GM21576 (cell line): ENCODE data around the gene FNDC3B.

Experiments
- ATAC-seq: cut with Tn5 transposase; IDR thresholded peaks from one replicate; pipeline ENCODE4 v1.9.1; 2021; ENCODE audit warnings: mild to moderate bottlenecking, moderate library complexity; ENCODE audit not compliant: unreplicated experiment

The FNDC3B gene

DNA sequence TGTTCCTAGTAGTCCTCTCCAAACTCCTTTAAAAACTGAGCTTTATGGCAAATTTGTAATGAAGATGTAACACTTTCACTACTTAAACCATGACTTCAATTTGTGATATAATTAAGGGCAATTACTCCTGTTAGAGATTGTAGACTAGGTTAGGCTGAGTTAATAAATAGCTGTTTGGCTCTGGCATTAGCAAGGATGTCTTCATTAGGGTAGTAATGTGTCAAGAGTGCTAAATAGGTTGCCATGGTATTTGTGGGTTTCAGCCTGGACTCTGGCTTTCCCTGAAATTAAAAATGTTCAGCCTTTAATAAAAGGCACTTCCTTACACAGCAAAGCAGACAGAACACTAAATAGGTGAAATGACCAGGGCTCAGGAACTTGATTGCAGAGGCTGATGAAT lies 337.0 kb downstream of the FNDC3B start:
- ATAC-seq: no peak

DNA sequence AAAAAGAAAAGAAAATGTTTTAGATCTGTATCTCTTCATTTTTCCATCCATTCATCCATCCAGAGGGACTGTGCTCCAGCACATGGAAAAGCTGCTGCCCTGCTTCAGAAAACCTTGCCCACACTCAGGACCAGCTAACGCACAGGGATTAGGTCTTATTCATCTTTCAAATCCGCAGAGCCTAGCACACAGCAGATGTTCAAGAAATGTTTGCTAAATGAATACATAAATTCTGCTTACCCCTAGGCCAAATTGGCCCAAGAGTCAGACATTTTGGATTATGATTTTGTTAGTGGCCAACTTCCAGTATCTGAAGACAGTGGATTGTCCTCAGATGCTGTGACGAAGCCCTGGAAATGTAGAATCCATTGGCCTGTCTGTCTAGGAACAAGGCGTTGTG lies 337.5 kb downstream of the FNDC3B start:
- no peak for ATAC-seq

DNA sequence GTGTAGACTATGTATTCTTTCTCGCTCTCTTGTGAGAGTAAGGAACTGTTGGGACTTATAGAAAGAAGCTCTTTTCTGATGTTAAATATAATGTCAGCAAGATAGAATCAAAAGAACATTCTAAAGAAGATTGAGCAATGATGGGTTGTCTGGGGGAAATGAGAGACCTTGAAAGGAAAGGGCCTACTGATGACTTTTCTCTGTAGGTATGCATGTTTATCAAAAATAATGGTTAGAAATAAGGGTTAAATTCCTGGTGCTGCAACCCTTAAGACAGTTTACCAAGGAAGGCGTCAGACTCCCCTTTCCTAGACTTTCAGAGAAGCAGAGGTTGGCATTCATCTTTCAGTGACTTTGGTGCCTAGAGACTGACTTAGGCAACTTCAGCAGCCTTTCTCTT lies 339.1 kb downstream of the FNDC3B start:
- ATAC-seq: no peak

DNA sequence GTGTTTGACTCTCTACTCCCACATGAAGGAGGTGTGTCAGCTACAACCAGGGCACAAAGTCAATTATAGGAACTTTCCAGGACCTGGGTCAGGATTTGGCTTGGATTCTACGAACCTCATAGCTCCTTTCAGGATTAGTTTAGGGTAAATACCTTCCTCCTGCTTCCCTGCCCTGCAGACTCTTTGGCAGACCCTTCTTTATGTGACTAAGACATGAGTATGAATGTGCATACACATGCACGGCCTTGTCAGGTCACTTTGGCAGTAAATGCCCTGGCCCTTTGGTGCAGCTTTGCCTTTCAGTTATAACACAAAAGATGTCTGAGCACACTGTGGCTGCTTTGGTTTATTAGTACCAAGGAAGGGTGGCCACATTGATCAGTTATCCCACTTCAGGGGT lies 340.0 kb downstream of the FNDC3B start:
- no peak for ATAC-seq

DNA sequence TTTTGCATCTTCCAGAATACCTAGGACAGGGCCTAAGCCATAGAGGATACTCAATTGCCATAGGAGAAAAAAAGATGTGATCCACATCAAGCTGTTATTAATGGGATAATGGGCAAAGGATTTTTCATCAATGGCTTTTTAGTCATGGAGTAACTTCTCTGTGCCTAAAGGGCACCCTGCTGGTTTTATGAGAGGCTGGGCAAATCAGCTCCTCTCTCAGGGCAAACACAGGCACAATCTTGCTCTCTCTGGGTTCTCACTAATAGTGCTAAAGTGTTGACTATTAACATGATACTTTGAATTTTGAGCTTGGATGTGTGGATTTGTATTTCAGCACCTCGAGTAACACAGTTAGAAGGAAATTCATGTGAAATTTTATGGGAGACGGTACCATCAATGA lies 341.3 kb downstream of the FNDC3B start:
- ATAC-seq: no peak

DNA sequence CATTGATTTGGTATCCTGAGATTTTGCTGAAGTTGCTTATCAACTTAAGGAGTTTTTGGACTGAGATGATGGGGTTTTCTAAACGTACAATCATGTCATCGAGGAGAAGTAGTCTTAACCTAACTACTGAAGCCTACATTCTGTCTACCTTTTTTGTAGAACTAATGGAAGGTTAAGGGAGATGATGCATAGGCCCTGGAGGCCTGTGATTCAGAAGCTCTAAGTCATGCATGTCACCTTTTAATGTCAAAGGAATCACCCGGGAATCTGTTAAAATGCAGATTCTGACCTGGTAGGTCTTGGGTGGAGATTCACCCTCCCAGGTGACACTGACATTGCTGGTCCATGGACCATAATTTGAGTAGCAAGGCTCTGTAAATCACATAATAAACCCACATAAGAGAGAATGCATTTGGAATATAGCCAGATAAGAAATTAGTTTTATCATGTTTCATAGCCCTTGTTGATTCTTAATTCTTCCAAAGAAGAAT lies 344.0 kb downstream of the FNDC3B start:
- ATAC-seq: no peak

DNA sequence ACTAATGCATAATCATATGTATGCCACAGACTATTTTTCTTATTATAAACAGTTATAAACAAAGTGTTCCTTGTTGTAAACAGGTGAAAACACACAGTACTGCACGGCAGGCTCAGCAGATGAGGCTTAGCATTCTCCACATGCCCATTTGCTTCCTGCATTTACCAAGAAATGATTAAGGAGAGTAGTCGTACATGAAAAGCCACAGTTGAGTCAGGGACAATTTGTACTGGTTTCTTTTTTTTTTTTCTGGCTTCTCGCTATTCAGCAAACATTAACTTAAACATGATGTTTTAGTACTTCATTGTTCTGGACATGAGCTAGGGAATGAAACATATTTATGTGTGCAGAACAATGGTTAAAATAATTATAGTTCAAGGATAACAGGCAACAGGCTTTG lies 345.5 kb downstream of the FNDC3B start:
- ATAC-seq: no peak

DNA sequence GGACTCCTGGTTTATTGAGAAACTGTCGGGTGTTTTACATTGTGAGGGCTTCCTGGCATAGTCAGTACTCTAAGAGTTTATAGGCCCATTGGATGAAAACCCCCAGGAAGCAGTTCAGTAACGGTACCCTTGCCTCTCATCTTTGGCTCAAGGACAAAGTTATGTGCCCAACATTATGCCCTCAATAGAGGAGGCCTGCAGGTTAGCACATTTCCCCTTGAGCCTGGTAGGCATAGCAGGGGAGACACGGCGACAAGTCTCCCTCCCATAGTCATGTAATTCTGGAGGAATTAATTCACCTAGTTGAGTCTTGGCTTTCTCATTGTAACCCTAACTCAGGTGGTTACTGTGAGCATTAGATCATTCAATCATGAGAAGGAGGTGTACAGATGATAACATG lies 348.4 kb downstream of the FNDC3B start:
- no peak for ATAC-seq

DNA sequence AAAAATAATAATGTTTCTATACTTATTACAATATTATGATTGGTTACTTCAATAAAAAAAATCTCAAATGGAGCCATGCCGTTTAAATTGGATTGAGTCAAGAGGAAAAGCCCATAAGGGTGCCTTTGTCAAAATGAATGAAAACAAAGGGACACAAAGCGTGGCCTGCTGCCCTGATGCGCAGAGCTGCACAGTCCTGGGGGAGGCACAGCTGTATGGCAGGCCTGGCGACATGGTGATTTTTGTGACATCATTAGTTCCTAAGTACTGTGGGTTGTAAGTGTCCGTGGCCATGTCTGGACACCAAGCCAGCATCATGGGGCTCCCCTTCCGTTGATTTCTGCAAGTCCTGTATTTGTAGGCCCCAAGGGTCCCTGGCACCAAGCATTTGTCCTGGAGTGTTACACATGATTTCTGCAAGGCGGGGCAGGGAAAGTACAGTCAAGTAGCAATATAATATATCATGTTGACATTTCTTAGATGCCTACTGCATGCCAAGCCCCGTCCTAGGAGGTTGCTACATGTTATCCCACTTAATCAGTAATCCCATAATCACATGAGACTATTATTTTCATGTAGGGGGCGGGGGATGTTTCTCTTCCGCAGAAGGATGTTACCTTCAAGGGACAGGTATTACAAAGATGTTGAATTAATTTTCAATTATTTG lies 349.2 kb downstream of the FNDC3B start:
- ATAC-seq: no peak

DNA sequence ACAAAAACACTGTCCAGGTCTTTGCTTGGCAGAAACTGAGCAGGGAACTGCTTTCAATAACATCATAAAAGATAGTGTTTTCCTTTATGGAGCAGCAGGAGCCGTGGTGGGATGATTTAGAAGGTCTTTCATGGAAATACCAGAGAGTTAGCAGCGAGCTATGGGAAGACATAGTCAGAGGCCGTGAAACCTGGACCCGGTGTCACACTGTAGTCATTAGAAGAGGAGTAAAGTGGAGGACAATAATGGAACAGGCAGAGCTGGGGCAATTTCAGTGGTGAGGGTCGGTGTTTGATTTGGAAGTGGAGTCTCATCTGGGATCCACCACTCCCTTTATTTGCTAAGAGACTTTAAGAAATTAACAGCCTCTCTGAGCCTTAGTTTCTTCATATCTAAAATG lies 351.4 kb downstream of the FNDC3B start:
- ATAC-seq: no peak

DNA sequence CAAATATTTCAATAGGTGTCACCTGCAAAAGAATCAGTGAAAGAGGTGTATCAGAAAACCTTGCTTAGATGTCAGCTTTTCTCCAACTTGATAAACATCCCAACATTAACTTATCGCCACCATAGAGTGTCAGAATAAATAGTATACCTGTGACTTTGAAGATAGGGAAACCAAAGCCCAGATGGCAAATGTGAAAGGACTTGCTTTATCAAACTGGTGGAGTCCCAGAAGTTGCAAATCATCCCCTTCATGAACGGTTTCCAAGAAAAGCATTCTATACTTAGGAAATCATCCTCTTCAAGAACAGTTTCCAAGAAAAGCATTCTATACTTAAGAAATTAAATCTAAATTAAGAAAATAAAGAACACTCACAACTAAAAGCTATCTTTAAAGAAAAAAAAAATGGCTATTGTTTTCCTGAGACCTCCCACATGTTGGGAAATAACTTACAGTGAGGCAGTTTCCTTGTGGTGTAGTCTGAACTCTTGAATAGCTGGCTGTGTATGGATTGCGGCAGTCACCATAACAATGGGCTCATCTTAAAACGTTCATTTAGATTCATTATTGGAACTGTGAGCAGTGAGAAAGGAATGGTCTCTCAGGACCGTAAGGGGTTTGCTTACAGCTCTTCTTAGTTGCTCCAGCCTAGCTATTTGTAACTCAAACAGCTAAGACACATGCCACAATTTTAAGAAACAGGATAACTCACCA lies 352.4 kb downstream of the FNDC3B start:
- no peak for ATAC-seq

DNA sequence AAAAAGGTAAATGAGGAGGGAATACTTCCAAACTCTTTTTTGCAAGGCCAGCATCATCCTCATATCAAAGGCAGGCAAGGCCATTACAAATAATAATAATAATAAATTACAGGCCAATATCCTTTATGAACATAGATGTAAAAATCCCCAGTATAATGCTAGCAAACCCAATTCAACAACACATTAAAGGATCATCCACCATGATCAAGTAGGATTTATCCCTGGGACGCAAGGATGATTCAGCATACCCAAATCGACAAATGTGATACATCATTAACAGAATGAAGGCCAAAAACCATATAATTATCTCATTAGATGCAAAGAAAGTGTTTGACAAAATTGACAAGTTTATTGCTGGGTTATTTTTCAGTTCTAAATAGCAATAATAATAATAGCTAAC lies 355.3 kb downstream of the FNDC3B start:
- ATAC-seq: no peak

DNA sequence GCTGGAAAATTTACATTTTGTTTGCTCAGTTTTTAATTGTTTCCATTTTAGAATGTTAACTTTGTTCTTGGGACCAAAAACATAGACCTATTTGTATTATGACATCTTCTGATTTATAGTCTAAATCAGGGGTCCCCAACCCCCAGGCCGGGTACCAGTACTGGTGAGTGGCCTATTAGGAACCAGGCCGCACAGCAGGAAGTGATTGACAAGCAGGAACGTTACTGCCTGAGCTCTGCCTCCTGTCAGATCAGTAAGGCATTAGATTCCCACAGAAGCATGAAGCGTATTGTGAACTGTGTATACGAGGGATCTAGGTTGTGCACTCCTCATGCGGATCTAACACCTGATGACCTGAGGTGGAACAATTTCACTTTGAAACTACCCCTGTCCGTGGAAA lies 357.0 kb downstream of the FNDC3B start:
- no peak for ATAC-seq

DNA sequence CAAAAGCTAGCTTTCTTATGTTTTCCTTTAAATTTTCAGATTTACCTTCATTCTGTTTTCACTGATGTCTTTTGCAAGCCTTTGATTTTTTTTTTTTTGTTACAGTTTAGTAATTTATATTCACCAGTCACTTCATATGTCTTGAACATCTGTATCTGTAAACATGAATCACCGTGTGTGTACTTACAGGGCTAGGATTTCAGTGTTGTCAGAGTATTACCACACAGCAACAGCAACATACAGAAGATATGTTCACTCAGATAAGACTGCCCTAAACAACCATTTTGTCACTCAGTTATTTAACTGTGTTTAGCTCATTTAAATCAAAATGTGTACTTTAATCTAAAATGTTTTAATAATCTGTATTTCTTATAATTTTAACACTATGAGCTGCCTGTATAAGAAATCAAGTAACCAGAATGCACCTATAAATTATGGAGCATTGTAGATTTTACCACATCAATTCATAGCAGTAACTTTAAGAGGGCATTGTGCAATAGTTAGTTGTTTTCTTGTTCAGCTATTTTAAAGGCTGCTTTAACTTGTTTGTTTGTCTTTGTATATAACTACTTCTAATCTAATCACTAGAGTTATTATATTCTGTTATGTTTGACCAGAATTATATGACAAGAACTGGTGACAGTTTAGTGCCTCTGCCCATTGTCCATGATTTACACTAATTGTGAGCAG lies 358.5 kb downstream of the FNDC3B start:
- ATAC-seq: no peak

DNA sequence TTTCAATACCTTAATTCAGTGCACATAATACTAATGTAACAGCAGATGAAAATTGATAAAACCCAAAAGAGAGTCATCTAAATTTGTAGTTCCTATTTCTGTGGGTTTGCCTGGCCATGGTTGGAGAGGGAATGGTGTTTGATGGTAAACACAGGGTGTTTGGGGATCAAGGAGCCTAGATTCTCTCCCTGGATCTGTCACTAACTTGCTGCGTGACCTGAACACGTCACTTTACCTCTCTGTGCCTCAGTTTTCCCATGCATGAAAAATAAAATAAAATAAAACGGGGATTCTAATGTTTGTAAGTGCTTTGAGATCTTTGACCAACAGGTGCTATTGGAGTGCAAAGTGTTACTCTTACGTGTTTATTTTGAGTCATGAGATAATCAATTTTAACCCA lies 359.1 kb downstream of the FNDC3B start:
- no peak for ATAC-seq

DNA sequence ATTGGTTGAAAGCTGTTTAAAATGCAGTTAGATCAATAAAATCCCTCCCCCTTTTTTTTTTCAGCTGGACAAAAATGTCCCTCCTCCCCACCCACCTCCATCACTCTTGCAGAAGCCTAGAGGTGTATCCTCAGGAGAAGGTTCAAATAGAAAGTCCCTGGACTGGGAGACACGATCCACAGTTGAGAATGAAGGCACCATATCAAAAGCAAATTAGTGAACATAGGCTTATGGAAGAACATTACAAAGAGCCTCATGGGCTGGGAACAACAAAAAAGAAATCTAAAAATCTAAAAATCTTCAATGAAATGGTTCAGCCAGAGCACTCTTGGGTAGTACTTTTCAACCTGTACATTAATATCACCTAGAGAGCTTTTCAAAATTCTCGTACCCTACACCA lies 362.7 kb downstream of the FNDC3B start:
- no peak for ATAC-seq

DNA sequence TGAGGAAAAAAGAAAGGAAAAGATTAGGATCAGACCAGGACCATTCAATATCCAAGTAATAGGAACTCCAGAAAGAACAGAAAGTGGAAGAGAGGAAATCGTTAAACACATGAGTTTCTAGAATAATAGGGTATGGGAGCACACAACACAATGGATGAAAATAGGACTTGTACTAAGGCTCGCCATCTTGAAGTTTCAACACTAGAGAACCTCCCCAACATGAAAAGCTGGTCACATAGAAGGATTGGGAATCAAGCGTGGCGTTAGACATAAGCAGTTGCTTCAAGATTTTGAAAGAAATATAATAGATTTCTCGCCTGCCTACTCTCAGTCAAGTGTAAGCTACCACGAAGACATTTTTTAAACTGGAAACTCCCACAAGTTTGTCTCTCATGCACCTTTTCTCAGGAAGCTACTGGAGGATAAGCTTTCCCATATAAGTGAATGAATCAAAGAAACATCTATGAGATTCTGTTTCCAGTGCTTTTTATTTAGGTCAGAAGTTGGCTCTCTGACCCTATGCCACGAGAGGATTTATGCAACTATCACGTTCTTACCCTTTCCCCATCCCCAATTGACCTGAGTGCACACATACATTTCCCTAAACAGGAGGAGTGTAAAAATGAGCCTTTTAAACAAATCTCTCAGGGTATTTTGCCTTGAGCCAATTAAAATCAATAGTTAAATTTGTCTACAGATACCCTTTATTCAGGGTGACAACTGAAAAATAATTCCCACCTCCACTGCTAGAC lies 363.7 kb downstream of the FNDC3B start:
- no peak for ATAC-seq

DNA sequence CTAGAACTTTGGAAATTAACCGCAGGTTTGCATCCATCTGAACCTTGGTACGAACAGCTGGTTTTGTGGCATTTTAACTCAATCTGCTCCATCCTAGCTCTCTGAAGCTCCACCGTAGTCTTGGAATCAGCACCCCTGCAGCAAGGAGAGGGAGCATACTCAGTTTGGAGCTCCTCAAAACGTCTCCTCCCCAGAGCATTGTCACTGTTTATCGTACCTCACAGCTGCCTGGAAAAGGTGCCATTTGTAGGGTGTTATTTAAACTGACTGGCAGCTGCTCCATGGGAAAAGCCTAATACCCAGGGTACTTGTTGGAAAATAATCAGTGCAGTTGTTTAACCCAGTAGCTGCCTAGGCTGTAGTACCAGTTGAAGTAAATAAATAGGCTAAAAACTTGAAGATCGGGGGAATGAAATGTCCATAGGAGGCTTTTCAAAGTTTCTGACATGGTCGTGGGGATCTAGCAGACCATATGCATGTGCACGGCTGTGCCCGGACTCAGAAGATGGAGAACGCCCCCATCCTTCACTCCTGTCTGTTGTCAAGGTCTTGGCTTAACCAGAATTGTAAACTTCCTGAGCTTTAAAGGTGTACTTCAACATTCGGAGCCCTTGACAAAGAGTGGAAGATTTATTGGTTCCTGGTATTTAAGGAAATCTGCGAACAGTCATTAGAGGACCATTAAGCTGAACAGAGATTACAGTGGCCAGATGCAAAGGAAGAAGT lies 365.0 kb downstream of the FNDC3B start:
- ATAC-seq: no peak

DNA sequence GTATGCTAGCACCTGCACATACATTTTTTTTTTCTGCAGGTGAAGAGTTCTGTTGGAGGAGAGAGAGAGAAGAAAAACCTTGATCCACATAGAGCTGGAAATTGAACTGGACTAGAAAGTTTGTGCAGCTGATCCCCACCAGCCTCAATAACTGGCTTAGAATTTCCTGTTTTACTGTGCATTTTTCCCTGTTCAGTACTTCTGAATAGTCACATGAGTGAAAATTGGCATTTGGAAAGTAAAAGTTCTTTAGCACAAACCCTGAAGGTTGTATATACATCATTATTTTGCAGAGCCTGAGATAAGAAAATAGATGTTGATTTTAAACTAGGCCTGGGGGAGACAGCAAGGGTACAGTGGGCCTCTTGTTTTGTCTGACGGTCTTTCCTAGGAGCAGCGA lies 366.5 kb downstream of the FNDC3B start:
- no peak for ATAC-seq

DNA sequence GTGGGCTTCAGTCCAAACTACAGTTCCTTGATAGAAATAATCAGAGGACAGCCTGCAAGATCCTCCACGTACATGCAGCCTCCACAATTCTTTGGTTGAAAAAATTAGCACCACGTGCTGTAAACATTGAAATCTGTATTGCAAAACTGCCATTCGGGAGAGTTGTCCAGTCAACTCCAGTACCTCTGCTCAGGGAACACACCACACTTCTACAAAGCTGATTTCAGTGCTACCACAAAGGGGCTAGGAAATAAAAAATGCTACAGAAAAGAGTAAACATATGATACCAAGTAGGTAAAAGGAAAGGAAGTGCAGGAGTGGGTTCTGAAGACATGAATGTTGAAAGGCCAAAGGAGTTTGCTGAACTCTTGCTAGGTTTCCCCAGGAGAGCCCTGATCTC lies 368.5 kb downstream of the FNDC3B start:
- ATAC-seq: no peak
